Fibroblast of pulmonary artery (primary cell): ENCODE data around the gene CCDC12.

ENCODE experiments used
- DNase-seq: peaks from one replicate; pipeline ENCODE4 v3.0.0-alpha.2; 2010; ENCODE audit warnings: low read depth
- H3K4me3 ChIP-seq: replicated peaks from 2 replicates; pipeline ENCODE4 v1.5.1; 2011; ENCODE audit warnings: low read depth, mild to moderate bottlenecking, control low read depth, low read length, moderate library complexity
- CTCF ChIP-seq: IDR thresholded peaks from 2 replicates; pipeline ENCODE4 v1.5.1; 2011; ENCODE audit warnings: mild to moderate bottlenecking, control low read depth, low read length, inconsistent platforms; ENCODE audit errors: missing control alignments

Gene CCDC12

GRCh38 chr3:46922426-46922825, 54.1 kb downstream of the CCDC12 start:
- H3K4me3 ChIP-seq = no peak overlapping the region
- TF ChIP-seq CTCF = no peak
- no peak for DNase-seq

GRCh38 chr3:46921871-46922271, 54.7 kb downstream of the CCDC12 start:
- no peak overlapping the region for H3K4me3 ChIP-seq
- TF ChIP-seq CTCF = no peak
- DNase-seq = no peak

DNA sequence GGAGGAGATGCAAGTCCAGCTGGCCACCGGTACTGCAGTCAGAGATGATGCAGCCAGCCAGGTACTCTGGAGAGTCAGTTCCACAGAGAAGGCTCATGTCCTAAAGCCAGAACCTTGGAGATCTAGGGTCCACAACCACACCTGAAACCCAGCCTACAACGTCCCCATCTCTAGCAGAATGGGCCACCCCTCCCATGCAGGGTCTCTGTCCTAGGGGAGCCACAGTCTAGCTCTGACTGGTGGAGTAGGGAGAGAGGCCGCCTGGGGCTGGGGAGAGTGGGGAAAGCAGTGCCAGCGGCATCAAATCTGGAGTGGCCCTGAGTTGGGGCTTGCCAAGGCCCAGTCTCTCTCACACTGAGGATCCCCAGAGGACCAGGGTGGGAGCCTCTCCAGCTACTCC, 55.5 kb downstream of the CCDC12 start:
- TF ChIP-seq CTCF = no peak
- no peak overlapping the region for H3K4me3 ChIP-seq
- DNase-seq = no peak

- no peak overlapping the region for H3K4me3 ChIP-seq
- TF ChIP-seq CTCF = no peak
- no peak for DNase-seq
Observed at GRCh38 chr3:46918634-46919033, 57.9 kb downstream of the CCDC12 start.

GRCh38 chr3:46918202-46918601, 58.3 kb downstream of the CCDC12 start:
- no peak overlapping the region for H3K4me3 ChIP-seq
- no peak for TF ChIP-seq CTCF
- no peak for DNase-seq

GRCh38 chr3:46917257-46917656, 59.3 kb downstream of the CCDC12 start:
- TF ChIP-seq CTCF = no peak
- H3K4me3 ChIP-seq = no peak overlapping the region
- DNase-seq = no peak

DNA sequence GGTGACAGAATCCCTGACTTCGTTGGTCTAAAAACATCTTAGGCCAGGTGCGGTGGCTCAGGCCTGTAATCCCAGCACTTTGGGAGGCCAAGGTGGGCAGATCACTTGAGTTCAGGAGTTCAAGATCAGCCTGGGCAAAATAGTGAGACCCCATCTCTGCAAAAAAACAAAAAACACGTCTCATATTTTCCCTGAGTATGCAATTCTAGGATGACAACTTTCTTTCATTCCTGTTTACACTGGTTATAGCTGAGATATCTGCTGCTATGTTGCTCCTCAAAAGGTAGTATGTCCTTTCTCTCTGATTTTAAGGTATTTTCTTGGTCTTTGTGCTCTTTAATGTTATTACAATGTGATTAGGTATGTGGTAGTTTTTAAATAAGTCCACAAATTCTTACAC, 59.7 kb downstream of the CCDC12 start:
- TF ChIP-seq CTCF = no peak
- H3K4me3 ChIP-seq = no peak overlapping the region
- no peak for DNase-seq
